Right lobe of liver (tissue), 4 donors: ENCODE data around the gene TXNDC5.

ENCODE experiments used
- CTCF ChIP-seq, 4 donors: fragments of 200-600 bp in 3 of 4; fragments of 450-650 bp in 1 of 4; IDR thresholded peaks; one replicate each; pipeline versions ENCODE4 v1.5.1 to v1.8.0; 2016 to 2022; ENCODE audit warnings: antibody characterized with exemption in 4 of 4, mild to moderate bottlenecking in 2 of 4
- POLR2A ChIP-seq: fragments of 450-650 bp; IDR thresholded peaks from one replicate; pipeline ENCODE4 v1.6.1; 2017; ENCODE audit warnings: antibody characterized with exemption, mild to moderate bottlenecking
- donor health status: DM: no; HTN: no; CAD: no.
- donor health status: DM: no; HTN: no; CAD: no.
- donor health status: DM: no; HTN: yes; CAD: no.

- TF ChIP-seq POLR2A (no peak), CTCF (IDR thresholded peaks at IDR 0.05) (no peak)
Observed at GRCh38 chr6:7865781-7866180, 44.8 kb downstream of the TXNDC5 start.
